Measurements from ENCODE around the gene LIPC. TPM values are rescaled to one million over a fixed set of nuclear protein-coding genes. Genes with fewer than 3 reads are reported as not detected.
A peak's percentile ranks its signal among the peaks of the same experiment; 100 is the strongest.

LIPC gene
- total RNA-seq, 2 donors from 2014 or later: not detected

- DNase-seq (ENCODE audit: low spot score) (no peak), ATAC-seq (ENCODE audit: insufficient number of reproducible peaks, low FRiP score, low read depth) (no peak)
- TF ChIP-seq CTCF (IDR thresholded peaks at IDR 0.05): no peak
- H3K27me3 ChIP-seq (replicated peaks; ENCODE audit: insufficient read depth): no peaks in the 10 kb centered on the region
- H3K36me3 ChIP-seq: no peaks in the 10 kb centered on the region
- H3K9me3 ChIP-seq: no peaks in the 10 kb centered on the region
- H3K27ac ChIP-seq: no peak overlapping the region
- peak overlapping the region; percentile 58 for H3K4me3 ChIP-seq
- H3K4me1 ChIP-seq (ENCODE audit: control insufficient read depth in 1 of 2, low read depth in 2 of 2): peaks cover 9 to 21% of the 10 kb centered on the region in 2 donors
Measured at GRCh38 chr15:58551764-58552504, 120.1 kb downstream of the LIPC start.

- TF ChIP-seq CTCF (IDR thresholded peaks at IDR 0.05): no peak
- no peak for DNase-seq (ENCODE audit: low spot score)
- no peak overlapping the region for H3K27ac ChIP-seq
- peak overlapping the region; percentile 58 for H3K4me3 ChIP-seq
- H3K4me1 ChIP-seq (ENCODE audit: control insufficient read depth in 1 of 2, low read depth in 2 of 2): peaks cover 3 to 15% of the 10 kb centered on the region in 2 donors
- H3K36me3 ChIP-seq: no peaks in the 10 kb centered on the region
- ATAC-seq (ENCODE audit: insufficient number of reproducible peaks, low FRiP score, low read depth): no peak
- H3K27me3 ChIP-seq (replicated peaks; ENCODE audit: insufficient read depth): no peaks in the 10 kb centered on the region
- H3K9me3 ChIP-seq: no peaks in the 10 kb centered on the region
Measured at GRCh38 chr15:58552505-58553364, 120.9 kb downstream of the LIPC start.

GRCh38 chr15:58553365-58553918, 121.7 kb downstream of the LIPC start:
- Histone ChIP-seq H3K4me3 (no peak overlapping the region), H3K9me3 (no peaks in the 10 kb centered on the region), H3K27me3 (replicated peaks; ENCODE audit: insufficient read depth) (no peaks in the 10 kb centered on the region), H3K4me1 (ENCODE audit: control insufficient read depth in 1 of 2, low read depth in 2 of 2) (peaks cover 0 to 8% of the 10 kb centered on the region in 2 donors), H3K36me3 (no peaks in the 10 kb centered on the region), H3K27ac (no peak overlapping the region)
- no peak for TF ChIP-seq CTCF (IDR thresholded peaks at IDR 0.05)
- ATAC-seq (ENCODE audit: insufficient number of reproducible peaks, low FRiP score, low read depth) (no peak), DNase-seq (ENCODE audit: low spot score) (no peak)

- peaks cover 0 to 4% of the 10 kb centered on the region in 2 donors for H3K4me1 ChIP-seq (ENCODE audit: control insufficient read depth in 1 of 2, low read depth in 2 of 2)
- ATAC-seq (ENCODE audit: insufficient number of reproducible peaks, low FRiP score, low read depth) (no peak), DNase-seq (ENCODE audit: low spot score) (no peak)
Measured at GRCh38 chr15:58554758-58555157, 123.0 kb downstream of the LIPC start.

More at GRCh38 chr15:58554758-58555157, 123.0 kb downstream of the LIPC start:
- Histone ChIP-seq H3K9me3 (no peaks in the 10 kb centered on the region), H3K36me3 (no peaks in the 10 kb centered on the region), H3K27ac (no peak overlapping the region), H3K27me3 (replicated peaks; ENCODE audit: insufficient read depth) (no peaks in the 10 kb centered on the region), H3K4me3 (no peak overlapping the region)
- no peak for TF ChIP-seq CTCF (IDR thresholded peaks at IDR 0.05)

Measured in thoracic aorta (tissue), 2 donors.